ENCODE results near the gene ACIN1. TPM values are rescaled to one million over a fixed set of nuclear protein-coding genes. Genes with fewer than 3 reads are reported as not detected.

ACIN1 gene
- total RNA-seq, 2 donors from 2014 or later = 110 to 119 TPM

DNA sequence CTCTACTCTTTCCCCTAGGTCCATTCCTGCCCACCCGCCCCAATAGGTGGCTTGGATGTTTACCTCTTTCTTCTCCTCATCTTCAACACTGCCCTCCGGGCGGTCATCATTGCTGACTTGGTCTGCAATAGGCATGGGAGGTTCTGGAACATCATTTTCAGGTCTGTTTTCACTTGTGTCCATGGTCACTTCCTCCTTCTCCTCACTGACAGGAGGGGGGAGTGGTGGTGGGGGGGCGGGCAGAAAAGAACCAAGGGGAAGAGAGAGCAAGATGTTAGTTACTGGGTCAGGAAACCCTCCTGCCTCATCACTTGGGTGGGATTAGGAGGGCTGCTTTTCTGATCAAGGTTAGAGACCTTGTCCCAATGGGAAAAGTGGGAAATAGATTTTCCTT lies 25.5 kb downstream of the ACIN1 start:
- ATAC-seq (no peak), DNase-seq (no peak)
- intact Hi-C loops (cut with DNase I, micrococcal nuclease) = no loop called here

DNA sequence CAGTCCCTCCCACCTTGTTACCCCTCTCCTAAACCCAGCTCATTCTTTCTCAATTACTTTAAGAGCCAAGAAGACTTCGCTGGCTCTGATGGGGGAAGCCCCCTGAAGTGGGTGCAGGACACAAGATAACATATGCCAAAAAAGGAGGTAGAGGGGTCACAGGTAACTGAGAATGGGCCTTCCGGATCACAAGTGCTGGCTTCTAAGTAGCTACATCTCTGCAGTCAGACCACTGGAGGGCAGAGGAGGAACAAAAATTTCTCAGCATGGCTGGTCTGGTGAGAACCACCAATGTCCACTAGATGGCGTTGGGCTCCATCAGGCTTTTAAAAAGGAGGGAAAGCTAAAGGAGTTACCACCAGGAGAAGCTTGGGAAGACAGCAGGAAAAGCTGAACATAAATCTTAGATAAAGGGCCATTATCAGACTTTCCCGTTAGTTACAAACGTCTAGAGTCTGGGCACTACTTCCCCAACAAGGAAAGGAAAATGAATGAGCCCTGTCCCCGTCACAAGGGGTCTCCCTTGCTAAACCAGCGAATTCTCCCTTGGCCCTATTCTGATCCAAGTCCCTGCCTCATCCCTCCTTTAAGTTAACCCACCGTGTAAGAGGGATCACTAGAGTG lies 26.0 kb downstream of the ACIN1 start:
- peak; percentile 67 for ATAC-seq
- intact Hi-C loops (cut with DNase I, micrococcal nuclease) = no loop called here
- DNase-seq = peak; percentile 74 to 79

DNA sequence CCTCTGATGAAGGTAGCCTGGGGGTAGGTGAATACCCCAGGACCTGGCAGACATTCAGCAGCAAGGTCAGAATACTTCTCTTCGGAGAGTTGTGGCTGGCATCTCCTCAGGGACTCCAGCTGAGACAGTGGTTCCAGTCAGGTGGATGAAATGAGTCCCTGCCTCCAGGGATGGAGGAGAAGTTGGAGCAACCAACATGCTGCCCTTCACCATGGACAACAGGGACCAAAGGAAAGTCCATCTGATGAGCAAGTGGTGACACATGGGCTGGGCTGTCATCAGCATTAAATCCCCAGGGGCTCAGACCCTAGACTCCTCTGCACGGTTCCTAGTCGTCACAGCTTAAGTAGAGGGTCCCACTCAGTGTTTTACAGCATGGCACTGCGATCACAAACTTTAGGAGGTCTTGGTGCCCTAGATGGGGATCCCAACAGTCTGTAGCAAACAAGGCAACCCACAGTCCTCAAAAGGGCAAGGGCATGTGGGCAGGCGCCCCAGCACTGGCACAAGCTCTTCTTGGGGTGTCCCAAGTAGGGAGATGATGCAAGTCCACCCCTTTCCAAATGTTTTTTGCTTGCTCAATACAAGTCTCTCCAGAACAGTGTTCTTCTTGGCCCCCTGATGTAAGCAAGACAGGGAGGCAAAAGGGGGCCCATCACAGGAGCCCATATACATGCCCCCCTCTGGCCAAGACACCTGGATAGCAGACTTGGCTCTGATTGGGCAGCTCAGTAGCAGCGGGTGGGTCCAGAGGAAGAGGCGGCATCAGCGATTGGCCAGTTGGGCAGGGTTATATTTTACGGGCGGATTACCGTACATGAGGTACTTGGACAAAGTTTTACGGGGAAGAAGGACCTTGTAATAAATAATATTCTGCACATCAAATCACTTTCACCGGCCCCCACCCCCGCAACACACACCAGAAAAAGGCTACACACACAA lies 26.8 kb downstream of the ACIN1 start:
- DNase-seq (no peak), ATAC-seq (no peak)
- intact Hi-C loops (cut with DNase I, micrococcal nuclease) = no loop called here

DNA sequence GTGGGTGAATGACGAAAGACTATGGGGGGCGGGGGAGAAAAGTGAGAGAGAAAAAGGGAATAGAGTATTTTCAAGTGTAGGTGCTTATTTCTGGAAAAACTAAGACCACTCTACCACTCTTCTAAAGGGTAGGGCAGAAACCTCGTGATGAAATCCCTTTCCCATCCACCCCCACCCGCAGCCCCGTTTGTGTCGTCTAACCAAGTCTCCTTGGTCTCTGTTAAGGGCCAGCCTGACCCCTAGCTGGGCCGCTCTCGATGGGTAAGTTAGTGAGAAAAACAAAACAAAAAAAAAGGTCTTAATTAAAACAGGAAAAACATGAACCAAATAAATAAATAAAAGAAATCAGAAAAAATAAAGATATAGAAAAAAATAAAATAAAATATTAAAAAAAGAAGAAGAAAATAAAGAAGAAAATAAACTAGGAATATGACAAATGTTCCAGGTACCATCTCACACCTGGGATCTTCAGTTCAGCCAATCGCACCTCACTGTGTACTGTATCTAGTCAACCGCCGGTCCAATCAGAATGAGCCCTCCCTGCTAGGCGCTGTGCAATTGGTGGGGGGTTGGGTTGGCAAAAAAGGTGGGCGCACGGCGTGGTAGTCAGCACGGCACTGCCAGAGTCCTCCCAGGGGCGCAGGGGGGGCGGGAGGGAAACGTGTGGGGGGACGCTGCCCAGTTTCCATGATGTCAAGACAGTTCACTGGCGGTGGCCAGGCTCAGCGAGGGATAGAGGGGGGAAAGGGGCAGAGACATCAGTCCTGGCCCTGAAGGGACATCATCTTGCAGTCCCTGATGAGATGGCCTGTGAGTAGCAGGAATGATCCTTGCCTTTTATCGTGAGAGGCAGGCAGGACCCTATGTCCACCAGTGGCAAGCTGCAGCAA lies 27.8 kb downstream of the ACIN1 start:
- no peak for ATAC-seq
- no peak for DNase-seq
- intact Hi-C loops (cut with DNase I, micrococcal nuclease) = no loop called here

DNA sequence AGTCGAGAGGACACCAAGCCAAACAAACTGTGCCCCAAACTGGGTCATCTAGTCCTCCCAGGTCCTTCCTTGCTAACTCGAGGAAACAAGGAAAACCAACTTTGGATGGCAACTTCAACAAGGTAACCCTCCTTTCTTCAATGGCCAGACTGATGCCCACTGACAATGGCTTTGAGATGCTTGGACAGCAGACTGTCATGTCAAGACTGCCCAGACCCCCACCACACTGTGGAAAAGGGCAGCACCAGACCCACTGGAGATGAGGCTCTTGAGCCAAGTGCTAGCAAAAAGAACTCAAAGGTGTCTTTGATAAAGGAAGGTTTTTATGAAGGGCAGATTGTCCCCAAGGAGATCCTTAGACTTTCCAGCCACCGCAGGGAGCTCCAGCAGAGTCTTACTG lies 28.6 kb downstream of the ACIN1 start:
- ATAC-seq (no peak), DNase-seq (no peak)
- intact Hi-C loops (cut with DNase I, micrococcal nuclease) = no loop called here

DNA sequence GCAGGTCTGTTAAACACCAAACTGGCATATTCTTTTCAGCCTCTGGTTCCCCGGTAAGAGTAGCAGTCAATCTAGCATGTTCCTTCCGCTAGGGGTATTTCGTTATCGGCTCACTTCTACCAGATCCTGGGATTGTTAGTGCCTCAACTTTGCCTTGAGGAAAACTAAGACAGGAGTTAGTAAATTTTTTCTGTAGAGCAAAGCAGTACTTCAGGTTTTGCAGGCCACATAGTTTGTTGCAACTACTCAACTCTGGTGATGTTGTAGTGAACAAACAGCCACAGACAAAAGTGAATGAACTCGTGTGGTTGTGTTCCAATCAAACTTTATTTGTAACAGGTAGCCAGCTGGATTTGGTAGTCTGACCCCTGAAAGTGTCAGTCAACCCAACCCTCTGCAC lies 31.3 kb downstream of the ACIN1 start:
- intact Hi-C loops (cut with DNase I, micrococcal nuclease) = no loop called here
- no peak for ATAC-seq
- DNase-seq = no peak

DNA sequence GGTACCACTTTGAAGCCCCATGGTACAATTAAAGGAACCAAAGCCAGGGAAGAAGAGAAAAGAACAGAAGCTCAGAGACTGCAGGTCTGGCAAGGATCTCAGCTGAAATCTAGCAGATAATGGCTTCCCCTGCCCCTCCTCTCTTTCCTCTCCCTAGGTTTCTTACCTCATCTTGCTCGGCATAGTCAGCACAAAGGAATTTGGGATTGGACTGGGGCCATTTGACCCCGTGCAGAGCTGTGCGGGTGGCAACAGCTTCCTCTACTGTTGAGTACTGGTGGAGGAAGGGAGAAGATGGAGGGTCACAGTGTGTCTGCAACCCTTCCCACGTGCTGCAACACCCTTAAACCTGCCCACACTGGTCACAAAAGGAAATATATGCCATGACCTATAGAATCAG lies 32.9 kb downstream of the ACIN1 start:
- intact Hi-C loops (cut with DNase I, micrococcal nuclease) = no loop called here
- ATAC-seq (no peak), DNase-seq (no peak)

DNA sequence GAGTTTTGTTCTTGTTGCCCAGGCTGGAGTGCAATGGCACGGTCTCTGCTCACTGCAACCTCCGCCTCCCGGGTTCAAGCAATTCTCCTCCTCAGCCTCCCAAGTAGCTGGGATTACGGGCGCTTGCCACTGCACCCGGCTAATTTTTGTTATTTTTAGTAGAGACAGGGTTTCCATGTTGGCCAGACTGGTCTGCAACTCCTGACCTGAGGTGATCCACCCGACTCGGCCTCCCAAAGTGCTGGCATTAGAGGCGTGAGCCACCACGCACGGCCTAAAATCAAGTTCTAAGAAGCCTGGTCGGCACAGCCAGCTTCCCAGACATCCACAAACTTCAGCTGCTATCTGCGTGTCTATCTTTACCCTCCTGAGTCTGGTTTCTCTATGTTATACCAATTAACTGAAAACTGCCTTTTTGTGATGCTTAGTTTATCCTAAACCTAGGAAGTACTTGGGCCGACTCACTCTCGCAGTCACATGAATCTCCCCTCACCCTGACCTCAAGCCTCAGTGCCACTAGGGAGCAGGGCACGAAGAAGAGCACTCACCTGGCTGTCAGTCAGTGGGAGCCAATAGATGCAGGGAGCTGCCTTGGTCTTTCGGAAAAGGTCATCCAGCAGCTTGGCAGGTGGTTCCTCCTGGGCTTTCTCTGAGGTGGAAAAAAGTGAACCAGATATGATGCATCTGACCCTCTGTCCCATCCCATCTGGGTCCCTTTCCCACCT lies 34.2 kb downstream of the ACIN1 start:
- ATAC-seq = no peak
- DNase-seq = no peak
- intact Hi-C loops (cut with DNase I, micrococcal nuclease) = no loop called here

DNA sequence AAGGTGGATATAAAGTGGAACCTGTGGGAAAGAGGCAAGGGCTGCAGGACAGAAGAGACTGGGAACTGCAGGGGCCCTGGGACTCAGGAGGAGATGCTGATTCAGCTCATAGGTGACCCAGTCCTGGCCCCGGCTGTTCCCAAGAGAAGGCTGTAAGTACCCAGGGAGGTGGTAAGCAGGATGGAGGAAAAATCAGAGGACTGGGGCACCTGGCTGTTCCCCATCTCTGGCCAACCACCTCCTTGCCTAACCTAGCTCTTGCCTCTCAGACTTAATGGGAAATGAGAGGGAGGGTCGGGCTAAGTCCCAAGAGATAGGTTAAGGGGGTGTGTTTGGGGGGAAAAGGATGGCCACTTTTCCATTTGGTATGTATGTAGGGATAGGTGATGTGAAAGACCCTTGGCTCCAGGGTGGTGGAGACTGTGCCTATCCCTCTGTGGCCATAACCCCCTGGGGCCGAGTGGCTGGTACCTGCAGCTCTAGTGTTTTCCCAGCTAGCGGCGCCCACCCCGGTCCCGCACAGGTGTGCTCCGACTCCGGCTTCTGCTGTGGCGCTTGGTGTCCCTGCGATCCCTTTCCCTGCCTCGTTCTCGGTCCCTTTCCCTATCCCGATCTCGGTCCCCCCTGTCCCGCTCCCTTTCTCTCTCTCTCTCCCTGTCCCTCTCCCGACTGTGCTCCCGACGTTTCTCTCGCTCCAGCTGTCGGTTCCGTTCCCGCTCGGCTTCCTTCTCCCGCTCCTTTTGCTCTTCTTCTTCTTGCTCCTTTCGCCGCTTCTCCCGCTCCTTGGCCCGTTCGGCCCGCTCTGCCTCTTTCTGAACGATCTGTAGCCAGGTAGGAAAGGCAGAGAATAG lies 36.1 kb downstream of the ACIN1 start:
- no peak for ATAC-seq
- intact Hi-C loops (cut with DNase I, micrococcal nuclease) = loop anchor here in 1 of 2 donors (5.0 kb wide), 1 partner anchor 72 kb away; no protein-coding TSS in a partner anchor
- DNase-seq = no peak

DNA sequence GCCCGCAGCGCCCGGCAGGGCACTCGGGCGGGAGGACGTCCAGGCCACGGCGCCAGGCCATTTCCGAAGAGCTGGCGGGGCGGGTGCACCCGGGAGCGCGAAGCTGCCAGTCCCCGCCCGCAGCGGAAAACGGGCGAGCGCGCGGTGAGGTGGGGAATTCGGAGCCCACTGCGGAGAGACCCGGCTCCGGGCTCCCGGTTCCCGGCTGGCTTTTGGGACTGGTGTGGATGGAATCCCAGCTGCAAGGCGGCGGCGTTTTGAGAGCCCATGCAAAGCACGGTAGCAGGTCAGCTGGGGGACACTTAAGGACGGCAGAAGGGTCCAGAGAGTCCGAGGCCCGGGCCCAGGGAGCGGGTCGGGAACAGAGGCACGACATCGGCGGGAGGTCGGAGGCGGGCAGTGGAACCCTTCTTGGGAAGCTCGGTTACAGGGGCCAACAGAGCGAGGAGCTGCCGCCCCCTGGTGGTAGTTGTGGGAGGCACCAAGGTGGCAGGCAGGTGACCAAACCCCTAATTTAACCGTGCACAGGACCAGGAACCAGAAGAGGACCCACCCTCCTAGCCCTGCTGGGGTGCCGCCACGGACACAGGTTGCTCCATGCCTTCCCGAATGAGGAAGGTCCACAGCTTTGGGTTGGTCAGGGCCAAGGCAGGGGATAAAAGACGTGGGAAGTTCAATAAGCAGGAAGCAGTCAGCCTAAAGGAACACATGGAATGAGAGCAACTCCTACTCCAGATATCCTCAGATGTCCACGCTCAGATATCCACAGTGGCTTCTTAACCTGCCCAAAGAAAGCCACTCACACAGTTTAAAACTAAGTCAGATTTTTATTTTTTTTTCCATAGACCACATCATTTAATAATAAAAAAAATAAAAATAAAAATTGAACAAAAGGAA lies 36.9 kb downstream of the ACIN1 start:
- ATAC-seq (peak; percentile 80), DNase-seq (peak; percentile 82 to 92)
- intact Hi-C loops (cut with DNase I, micrococcal nuclease) = loop anchor here (2.0 to 5.0 kb wide), 2 partner anchors 71 kb away; no protein-coding TSS in a partner anchor

DNA sequence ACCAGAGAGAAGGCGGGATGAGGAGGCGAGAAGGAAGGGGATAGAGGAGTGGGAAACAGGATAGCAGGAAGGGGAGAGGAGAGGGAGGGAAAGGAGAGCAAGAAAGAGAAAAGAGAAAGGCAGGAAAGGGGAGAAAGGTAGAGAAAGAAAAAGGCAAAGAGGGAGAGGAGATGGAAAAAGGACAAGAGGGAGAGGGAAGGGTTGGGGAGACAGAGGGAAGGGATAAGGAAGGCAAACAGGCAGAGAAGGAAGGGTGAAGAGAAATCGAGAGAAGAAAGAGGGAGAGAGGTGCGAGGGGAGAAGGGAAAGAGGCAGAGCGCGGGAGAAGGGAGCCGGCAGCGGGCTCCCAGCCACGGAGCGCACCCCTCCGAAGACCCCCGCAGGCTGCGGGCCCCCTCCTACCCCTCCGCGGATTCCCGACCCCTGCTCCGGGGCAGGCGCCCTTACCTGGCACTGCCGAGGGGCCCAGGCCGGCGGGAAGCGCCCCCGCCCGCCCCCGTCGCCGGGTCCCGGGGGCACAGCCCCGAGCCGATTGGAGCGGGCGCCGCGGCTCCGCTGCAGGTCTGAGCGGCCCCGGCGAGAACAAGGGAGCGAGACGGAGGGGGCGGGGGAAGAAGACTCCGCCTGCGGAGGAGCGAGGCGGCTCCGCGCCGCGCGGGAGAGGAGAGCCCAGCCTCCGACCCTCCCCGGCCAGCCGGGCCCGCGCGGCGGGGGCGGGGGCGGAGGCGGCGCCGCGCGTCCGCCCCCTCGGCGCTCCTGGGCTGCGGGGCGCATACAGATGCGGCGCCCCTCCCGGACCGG lies 37.8 kb downstream of the ACIN1 start, which contains the start of gene CDH24:
TSS of gene CDH24 (minus strand) at position 565 of the 801 bp plus-strand sequence. CDS start 1,787 bp downstream, outside the sequence.
- intact Hi-C loops (cut with DNase I, micrococcal nuclease) = loop anchor here (2.0 to 5.0 kb wide), 2 partner anchors 70 kb away; no protein-coding TSS in a partner anchor
- ATAC-seq (peak; percentile 71), DNase-seq (peak; percentile 71 to 85)

DNA sequence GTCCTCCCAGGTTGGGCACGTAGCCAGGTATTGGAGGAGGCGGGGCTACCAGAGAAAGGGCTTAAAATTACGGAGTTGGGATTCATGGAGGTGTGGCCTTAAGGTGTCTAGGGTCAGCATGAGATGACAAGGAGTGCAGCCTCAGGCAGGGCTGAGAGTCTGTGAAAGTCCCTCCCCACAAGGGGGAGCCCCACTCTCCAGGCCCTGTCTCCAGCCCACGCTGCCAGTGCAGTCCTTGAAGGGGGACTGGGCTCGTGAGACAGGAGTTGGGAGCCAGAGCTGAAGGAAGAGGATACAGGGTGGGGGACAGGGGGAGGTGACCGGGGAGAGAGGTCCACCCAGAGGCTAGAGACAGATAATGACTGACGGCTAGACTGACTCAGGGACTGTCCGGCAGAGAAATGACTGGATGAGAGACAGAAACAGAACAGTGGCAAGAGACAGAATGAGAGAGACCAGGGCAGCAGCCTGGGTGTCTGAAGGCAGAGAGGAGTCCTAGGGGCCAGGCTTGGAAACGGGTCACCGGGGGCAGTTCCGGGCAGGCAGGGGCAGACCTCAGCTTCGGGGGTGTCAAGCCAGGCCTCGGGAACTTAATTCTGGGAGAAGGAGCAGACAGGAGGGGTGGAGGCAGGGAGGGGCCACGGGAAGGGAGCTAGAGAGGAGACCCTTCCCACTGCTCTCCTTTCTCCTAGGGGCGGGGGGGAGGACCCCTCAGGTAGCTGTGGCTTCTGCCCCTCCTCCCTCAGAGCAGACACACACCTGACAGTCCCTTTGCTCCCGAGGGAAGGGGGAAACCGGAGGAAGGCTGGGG lies 38.6 kb downstream of the ACIN1 start:
- ATAC-seq (peak; percentile 60), DNase-seq (peak; percentile 62 to 80)
- intact Hi-C loops (cut with DNase I, micrococcal nuclease) = loop anchor here (2.0 to 5.0 kb wide), 2 partner anchors 69 to 70 kb away; no protein-coding TSS in a partner anchor

DNA sequence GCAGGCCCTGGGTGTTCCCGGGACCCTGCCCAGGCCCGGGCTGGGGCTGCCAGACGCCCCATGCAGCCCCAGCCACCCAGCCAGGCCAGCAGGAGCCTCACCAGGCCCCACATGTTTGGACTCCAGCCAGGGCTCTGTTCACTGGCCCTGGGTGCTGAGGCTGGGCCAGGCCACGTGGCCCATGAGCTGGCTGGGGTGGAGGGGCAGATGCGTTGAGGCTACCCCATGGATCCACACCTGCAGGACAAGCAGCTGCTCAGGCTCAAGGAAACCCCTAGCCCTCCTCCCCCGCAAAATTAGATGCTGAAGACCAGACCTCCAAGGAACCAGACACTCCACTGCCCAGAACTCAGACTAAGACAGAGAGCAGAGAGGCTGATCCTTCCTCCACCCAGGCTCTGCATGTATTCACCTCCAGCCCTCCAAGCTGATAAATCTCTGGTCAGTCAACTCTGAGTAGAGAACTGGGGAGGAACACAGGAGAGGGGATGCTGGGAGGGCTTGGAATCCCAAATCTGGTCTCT lies 39.3 kb downstream of the ACIN1 start:
- DNase-seq (no peak), ATAC-seq (no peak)
- intact Hi-C loops (cut with DNase I, micrococcal nuclease) = loop anchor here (2.0 to 5.0 kb wide), 2 partner anchors 68 to 69 kb away; no protein-coding TSS in a partner anchor

DNA sequence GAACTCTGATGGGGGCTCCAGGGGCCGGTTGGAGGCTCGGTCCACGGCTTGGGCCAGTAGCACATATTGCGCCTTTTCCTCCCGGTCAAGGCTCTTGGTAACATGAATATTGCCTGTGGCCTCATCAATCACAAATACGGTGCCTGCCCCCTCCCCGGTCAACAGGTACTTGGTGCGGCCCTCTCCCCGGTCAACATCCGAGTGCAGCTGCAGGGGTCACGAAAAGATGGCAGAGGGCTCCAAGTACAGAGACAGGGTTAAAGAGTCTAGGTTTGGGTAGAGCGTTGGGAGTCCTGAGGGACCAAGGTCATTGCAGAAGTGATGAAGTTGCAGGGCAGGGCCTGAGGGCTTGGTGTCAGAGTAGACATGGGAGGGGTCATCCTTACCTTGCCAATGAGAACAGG lies 39.8 kb downstream of the ACIN1 start:
- intact Hi-C loops (cut with DNase I, micrococcal nuclease) = loop anchor here in 1 of 2 donors (5.0 kb wide), 1 partner anchor 68 kb away; no protein-coding TSS in a partner anchor
- no peak for ATAC-seq

More for the DNA sequence above, 39.8 kb downstream of the ACIN1 start:
- DNase-seq = no peak

Measured in left colon (tissue), 2 donors.